Measurements from ENCODE around the gene ZNF423. TPM values are rescaled to one million over a fixed set of nuclear protein-coding genes. Genes with fewer than 3 reads are reported as not detected.
A peak's percentile ranks its signal among the peaks of the same experiment; 100 is the strongest.

ZNF423 gene
- total RNA-seq, 1 donor from 2014 or later = 10.7 TPM

DNA sequence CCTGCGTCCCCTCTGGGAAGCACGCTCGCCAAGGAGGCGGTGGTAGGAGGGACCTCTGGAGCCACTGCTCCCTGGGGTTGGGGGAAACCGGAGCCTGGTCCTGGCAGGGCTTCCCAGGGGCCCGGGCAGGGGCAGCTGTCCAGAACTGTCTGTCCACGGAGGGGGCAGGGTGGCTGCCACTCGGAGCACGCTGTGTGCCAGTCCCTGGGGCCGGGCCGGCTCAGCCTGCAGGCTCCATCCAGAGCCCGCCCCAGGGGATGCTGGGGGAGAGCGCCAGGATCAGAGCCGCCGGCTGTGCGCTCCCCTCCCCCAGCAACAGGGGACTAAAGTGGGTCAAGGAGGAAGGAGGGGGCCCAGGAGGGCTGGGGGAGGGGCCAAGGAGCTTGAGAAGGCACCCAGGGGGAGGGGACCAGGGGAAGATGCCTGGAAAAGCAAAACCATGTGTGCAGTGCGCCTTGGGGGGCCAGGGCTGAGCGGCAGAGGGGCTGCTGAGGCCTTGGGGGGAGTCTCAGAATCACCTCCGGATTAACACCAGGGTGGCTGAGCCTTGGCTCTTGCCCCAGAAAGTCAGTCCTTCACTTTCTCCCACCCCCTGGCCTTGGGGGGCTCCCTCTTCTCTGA lies 21.3 kb downstream of the ZNF423 start:
- TF ChIP-seq, protein P1, sequence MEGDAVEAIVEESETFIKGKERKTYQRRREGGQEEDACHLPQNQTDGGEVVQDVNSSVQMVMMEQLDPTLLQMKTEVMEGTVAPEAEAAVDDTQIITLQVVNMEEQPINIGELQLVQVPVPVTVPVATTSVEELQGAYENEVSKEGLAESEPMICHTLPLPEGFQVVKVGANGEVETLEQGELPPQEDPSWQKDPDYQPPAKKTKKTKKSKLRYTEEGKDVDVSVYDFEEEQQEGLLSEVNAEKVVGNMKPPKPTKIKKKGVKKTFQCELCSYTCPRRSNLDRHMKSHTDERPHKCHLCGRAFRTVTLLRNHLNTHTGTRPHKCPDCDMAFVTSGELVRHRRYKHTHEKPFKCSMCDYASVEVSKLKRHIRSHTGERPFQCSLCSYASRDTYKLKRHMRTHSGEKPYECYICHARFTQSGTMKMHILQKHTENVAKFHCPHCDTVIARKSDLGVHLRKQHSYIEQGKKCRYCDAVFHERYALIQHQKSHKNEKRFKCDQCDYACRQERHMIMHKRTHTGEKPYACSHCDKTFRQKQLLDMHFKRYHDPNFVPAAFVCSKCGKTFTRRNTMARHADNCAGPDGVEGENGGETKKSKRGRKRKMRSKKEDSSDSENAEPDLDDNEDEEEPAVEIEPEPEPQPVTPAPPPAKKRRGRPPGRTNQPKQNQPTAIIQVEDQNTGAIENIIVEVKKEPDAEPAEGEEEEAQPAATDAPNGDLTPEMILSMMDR (IDR thresholded peaks at IDR 0.05) = no peak
- H3K4me3 ChIP-seq = no peak overlapping the region
- peak overlapping the region; percentile 82 for H3K27ac ChIP-seq
- peaks cover 62% of the 10 kb centered on the region for H3K4me1 ChIP-seq
- DNase-seq (peak; percentile 59), ATAC-seq (peak; percentile 29 to 41)
- peaks cover 10% of the 10 kb centered on the region for H3K27me3 ChIP-seq (ENCODE audit: low read depth)
- no peaks in the 10 kb centered on the region for H3K36me3 ChIP-seq
- intact Hi-C loops (cut with DNase I) = no loop called here
- no peaks in the 10 kb centered on the region for H3K9me3 ChIP-seq

DNA sequence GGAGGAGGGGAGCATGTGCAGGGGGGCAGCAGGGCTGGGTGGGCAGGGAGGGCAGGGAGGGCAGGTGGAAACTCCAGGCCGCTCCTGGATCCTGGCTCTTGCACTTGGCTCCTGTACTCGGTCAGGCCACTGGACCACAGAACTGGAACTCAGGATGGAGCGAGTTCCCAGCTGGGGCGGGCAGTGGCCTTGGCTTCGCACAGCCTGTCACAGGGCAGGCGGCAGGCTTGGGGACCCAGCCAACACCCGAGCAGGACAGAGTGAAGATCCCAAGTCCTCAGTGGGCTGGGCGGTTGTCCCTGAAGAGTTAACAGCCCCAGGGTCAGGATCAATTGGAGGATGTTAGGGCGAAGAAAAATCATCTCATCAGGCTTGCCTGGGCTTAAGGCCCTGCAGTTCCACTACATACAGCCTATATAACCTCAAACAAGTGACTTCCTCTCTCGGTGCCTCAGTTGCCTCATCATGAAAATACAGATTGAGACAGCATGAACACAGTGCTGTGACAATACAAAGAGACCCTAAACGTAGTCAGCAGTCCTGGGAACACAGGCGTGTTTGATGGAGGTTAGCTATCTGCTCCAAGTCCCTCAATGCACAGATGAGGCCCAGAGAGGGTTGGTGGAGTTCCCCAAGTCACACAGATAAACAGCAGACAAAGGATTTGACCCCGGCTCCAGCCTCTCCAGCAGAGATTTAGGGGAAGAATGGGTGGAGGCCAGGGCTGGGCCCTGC lies 21.9 kb downstream of the ZNF423 start:
- Histone ChIP-seq H3K9me3 (no peaks in the 10 kb centered on the region), H3K27ac (peak overlapping the region; percentile 82), H3K36me3 (no peaks in the 10 kb centered on the region), H3K27me3 (ENCODE audit: low read depth) (peaks cover 10% of the 10 kb centered on the region), H3K4me3 (peak overlapping the region; percentile 8), H3K4me1 (peaks cover 65% of the 10 kb centered on the region)
- intact Hi-C loops (cut with DNase I) = no loop called here
- ATAC-seq = no peak
- no peak for DNase-seq
- TF ChIP-seq, protein P1 (IDR thresholded peaks at IDR 0.05) = no peak

DNA sequence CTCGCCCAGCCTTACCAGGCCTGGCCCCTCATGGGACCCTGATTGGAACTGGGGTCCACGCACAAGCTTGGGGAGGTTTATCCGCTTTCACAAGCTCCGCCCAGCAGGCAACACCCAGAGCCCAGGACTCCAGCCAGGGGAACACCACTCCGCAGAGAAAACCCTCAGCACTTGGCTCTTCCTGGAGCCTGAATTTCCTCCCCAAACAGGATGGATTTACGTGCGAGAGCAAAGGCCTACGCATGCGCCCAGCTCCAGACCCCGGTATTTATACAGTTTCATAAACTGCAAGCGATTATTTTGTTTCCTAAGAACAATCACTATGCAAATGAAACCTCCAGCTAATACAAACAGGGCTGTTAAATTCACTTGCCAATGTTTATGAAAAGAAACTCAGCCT lies 22.8 kb downstream of the ZNF423 start:
- H3K27ac ChIP-seq = peak overlapping the region; percentile 82
- TF ChIP-seq, protein P1 (IDR thresholded peaks at IDR 0.05) = no peak
- no peak overlapping the region for H3K4me3 ChIP-seq
- H3K36me3 ChIP-seq = no peaks in the 10 kb centered on the region
- H3K4me1 ChIP-seq = peaks cover 70% of the 10 kb centered on the region
- intact Hi-C loops (cut with DNase I) = no loop called here
- ATAC-seq (peak; percentile 27 to 50), DNase-seq (peak; percentile 62)
- H3K27me3 ChIP-seq (ENCODE audit: low read depth) = peaks cover 2% of the 10 kb centered on the region
- H3K9me3 ChIP-seq = no peaks in the 10 kb centered on the region

DNA sequence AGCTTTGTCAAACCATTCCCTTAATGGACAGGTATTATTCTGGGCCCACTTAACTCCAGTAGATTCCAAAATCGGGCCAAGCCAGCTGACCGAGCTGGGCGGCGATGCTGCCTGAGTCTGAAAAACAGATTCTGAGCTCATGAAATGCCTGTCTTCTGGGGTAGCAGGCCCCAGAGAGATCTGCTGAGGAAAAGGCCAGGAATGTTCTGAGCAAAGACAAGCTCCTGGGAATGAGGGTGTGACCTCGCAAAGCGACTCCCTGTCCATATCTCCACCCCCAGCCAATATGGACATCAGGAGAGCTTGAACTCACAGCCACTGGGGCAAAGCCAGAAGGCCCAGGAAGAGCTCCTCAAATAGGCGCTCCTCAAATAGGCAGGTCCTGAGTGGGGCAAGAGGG lies 23.7 kb downstream of the ZNF423 start:
- peaks cover 70% of the 10 kb centered on the region for H3K4me1 ChIP-seq
- no peak for DNase-seq
- TF ChIP-seq, protein P1 (IDR thresholded peaks at IDR 0.05) = no peak
- no peak overlapping the region for H3K4me3 ChIP-seq
- no peaks in the 10 kb centered on the region for H3K36me3 ChIP-seq
- no peaks in the 10 kb centered on the region for H3K9me3 ChIP-seq
- H3K27me3 ChIP-seq (ENCODE audit: low read depth) = no peaks in the 10 kb centered on the region
- H3K27ac ChIP-seq = peak overlapping the region; percentile 82
- no peak for ATAC-seq
- intact Hi-C loops (cut with DNase I) = no loop called here

DNA sequence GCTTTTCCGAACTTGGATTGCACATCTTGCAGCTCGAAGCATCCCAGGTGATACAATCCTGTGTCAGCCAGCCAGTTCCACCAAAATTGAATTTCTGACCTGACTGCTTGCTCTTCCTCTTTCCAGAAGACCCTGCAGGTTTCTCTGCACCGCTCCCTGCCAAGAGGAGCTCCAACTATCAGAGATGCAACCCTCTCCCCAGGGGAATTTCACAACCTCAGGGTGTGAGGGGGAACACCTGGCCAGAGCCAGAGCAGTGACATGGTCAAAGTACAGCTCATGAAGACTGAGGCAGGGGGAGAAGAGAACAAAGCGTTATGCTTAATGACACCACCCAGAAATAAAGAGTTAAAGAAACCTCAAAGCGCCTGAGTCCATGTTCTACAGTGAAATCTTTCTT lies 25.0 kb downstream of the ZNF423 start:
- intact Hi-C loops (cut with DNase I) = no loop called here
- no peak for DNase-seq
- no peak for ATAC-seq
- Histone ChIP-seq H3K4me1 (peaks cover 66% of the 10 kb centered on the region), H3K27ac (no peak overlapping the region), H3K27me3 (ENCODE audit: low read depth) (no peaks in the 10 kb centered on the region), H3K4me3 (no peak overlapping the region), H3K9me3 (no peaks in the 10 kb centered on the region), H3K36me3 (no peaks in the 10 kb centered on the region)
- TF ChIP-seq, protein P1 (IDR thresholded peaks at IDR 0.05) = no peak
